Lower lobe of right lung (tissue), 2 donors: ENCODE data around the gene TIMP3. TPM values are rescaled to one million over a fixed set of nuclear protein-coding genes. Genes with fewer than 3 reads are reported as not detected.
A peak's percentile ranks its signal among the peaks of the same experiment; 100 is the strongest.

Experiments
- ATAC-seq, 2 donors: fragments of 200-7000 bp; cut with Tn5 transposase; one replicate each; pipeline ENCODE4 v1.9.1; 2020 to 2022; ENCODE audit warnings: mild to moderate bottlenecking in 2 of 2, moderate library complexity in 2 of 2
- DNase-seq: peaks from one replicate; pipeline ENCODE4 v3.0.0-alpha.2; 2020
- H3K27ac ChIP-seq: fragments of 200-600 bp; one replicate; pipeline ENCODE4 v1.8.0; 2022
- H3K27me3 ChIP-seq: fragments of 200-600 bp; one replicate; pipeline ENCODE4 v1.8.0; 2022; ENCODE audit warnings: low read depth
- H3K36me3 ChIP-seq: fragments of 200-600 bp; one replicate; pipeline ENCODE4 v1.8.0; 2022; ENCODE audit warnings: mild to moderate bottlenecking
- H3K4me1 ChIP-seq: fragments of 200-600 bp; one replicate; pipeline ENCODE4 v1.8.0; 2022
- H3K4me3 ChIP-seq: fragments of 200-600 bp; one replicate; pipeline ENCODE4 v1.8.0; 2022; ENCODE audit warnings: mild to moderate bottlenecking
- H3K9me3 ChIP-seq: fragments of 200-600 bp; one replicate; pipeline ENCODE4 v1.8.0; 2022
- intact Hi-C: fragments of 100-400 bp; cut with DNase I; formaldehyde crosslinking; loops from one replicate; pipeline ENCODE4 v1.11.0; 2022
- total RNA-seq: library from RNA; stranded (reverse); fragmentation: NEBNext Ultra II Directional; extraction: Animal tissue kit (Norgen Biotek cat#: 25700); gene quantifications from one replicate; pipeline ENCODE4 v1.2.1, GENCODE V29; 2021
- TF ChIP-seq, protein P1 (sequence below): fragments of 200-600 bp; IDR thresholded peaks from one replicate; pipeline ENCODE4 v1.8.0; 2022; ENCODE audit warnings: antibody characterized with exemption, mild to moderate bottlenecking
- donor health status: DM: no; HTN: yes; CAD: no; lungs with severe emphysema.

TIMP3 gene
- total RNA-seq, 1 donor from 2014 or later: 390 TPM

- Histone ChIP-seq H3K27me3 (no peaks in the 10 kb centered on the region), H3K4me1 (no peaks in the 10 kb centered on the region), H3K9me3 (no peaks in the 10 kb centered on the region), H3K4me3 (no peak overlapping the region), H3K27ac (no peak overlapping the region), H3K36me3 (no peaks in the 10 kb centered on the region)
- ATAC-seq: peak; percentile 59 to 69
- DNase-seq: no peak
- TF ChIP-seq, protein P1, sequence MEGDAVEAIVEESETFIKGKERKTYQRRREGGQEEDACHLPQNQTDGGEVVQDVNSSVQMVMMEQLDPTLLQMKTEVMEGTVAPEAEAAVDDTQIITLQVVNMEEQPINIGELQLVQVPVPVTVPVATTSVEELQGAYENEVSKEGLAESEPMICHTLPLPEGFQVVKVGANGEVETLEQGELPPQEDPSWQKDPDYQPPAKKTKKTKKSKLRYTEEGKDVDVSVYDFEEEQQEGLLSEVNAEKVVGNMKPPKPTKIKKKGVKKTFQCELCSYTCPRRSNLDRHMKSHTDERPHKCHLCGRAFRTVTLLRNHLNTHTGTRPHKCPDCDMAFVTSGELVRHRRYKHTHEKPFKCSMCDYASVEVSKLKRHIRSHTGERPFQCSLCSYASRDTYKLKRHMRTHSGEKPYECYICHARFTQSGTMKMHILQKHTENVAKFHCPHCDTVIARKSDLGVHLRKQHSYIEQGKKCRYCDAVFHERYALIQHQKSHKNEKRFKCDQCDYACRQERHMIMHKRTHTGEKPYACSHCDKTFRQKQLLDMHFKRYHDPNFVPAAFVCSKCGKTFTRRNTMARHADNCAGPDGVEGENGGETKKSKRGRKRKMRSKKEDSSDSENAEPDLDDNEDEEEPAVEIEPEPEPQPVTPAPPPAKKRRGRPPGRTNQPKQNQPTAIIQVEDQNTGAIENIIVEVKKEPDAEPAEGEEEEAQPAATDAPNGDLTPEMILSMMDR: no peak
- intact Hi-C loops: no loop called here
Observed at GRCh38 chr22:32904044-32904443, 102.5 kb downstream of the TIMP3 start.

DNA sequence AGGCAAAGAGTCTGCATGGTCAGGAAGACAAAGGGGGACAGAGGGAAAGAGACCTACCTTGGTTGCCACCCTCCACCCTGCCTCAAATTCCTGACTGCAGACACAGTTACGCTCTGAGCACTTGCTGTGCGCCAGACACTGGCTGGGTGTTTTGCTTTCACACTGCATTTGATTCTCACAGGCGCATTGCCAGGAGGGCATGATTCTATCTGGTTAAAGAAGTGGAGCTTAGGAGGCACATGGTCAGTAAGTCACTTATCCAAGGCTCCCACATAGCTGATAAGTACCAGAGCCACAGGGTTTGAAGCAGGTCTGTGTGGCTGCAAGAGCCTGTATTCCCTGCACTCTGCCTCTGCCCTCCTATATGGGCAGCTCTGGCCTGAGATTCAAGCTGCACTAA lies 103.9 kb downstream of the TIMP3 start:
- Histone ChIP-seq H3K36me3 (no peaks in the 10 kb centered on the region), H3K9me3 (no peaks in the 10 kb centered on the region), H3K4me1 (peaks cover 7% of the 10 kb centered on the region), H3K4me3 (no peak overlapping the region), H3K27ac (no peak overlapping the region), H3K27me3 (no peaks in the 10 kb centered on the region)
- TF ChIP-seq, protein P1: no peak
- ATAC-seq: no peak
- DNase-seq: no peak
- intact Hi-C loops: no loop called here

DNA sequence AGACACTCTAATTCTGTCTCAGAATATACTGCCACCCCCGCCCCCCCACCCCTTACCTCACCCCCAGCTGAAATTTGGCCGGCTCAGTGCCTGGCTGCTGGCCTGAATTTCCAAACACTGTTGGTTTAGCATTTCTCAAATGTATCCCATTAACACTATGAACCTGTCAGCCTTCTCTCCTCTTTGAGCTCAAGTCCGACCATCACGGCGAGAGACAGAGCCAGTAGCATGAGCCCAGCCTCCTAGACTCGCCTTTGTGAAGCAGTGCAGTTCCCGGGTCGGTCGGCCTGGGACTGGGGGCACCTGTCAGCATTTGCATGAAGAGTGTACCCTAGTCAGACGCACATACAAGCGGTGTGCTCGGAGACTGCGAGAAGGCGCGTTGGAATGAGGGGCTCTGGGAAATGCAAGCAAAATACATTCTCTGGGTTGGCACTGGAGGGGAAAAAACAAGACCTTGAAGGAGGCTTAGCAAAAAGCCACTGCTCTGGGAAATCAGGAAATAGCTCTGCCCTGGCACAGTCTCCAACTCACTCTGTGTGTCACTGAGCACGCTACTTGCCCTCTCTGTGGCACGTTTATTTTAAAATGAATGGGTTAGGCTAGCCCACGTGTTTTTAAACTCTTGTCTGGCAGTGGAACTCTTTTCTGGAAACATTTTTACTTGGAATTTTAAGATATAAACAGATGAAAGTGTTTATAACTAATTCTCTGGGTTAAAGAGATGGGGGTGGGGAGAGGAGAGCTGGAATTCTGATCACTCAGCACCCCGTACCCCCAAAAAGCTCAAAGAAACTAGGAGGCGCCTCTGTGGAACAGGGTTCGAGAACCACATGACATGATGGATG lies 108.3 kb downstream of the TIMP3 start:
- H3K9me3 ChIP-seq: no peaks in the 10 kb centered on the region
- no peak overlapping the region for H3K27ac ChIP-seq
- intact Hi-C loops: no loop called here
- no peak overlapping the region for H3K4me3 ChIP-seq
- DNase-seq: no peak
- peak in 1 of 2 donors; percentile 30 for ATAC-seq
- H3K4me1 ChIP-seq: peaks cover 10% of the 10 kb centered on the region
- no peaks in the 10 kb centered on the region for H3K27me3 ChIP-seq
- TF ChIP-seq, protein P1: no peak
- no peaks in the 10 kb centered on the region for H3K36me3 ChIP-seq

DNA sequence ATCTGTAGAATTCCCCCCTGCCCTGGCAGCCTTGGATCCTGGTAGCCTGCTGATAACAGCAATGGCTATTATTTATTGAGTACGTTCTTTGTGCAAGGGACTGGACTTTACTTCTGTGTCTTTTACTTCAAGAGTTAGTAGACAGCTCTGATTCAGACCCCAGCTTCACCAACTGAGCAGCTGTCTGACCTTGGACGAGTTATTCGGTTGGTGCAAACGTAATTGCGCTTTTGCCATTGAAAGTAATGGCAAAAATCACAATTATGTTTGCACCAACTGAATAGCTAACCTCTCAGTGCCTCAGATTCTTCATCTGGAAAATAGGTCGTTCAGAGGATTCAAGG lies 108.9 kb downstream of the TIMP3 start:
- Histone ChIP-seq H3K4me3 (no peak overlapping the region), H3K4me1 (peaks cover 10% of the 10 kb centered on the region), H3K27ac (no peak overlapping the region), H3K36me3 (no peaks in the 10 kb centered on the region), H3K27me3 (no peaks in the 10 kb centered on the region), H3K9me3 (no peaks in the 10 kb centered on the region)
- intact Hi-C loops: no loop called here
- TF ChIP-seq, protein P1: no peak
- ATAC-seq: no peak
- no peak for DNase-seq

DNA sequence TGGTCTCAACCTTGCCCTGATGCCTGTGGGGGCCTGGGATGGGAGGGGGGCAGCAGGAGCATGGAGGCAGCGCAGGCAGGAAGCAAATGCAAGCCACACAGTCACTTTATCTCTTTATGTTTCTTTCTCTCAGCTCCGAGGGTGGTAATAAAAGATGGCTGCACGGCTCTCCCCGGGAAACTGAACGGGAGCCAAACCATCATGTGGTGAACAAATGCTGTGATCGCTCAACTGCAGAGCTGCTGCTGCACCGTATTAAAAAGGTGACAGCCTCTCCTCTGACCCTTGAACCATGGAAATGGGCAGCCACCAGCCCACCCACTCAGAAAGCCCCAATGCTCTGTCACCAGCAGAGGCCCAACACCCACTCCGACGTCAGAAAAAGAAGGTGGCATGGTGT lies 110.0 kb downstream of the TIMP3 start:
- TF ChIP-seq, protein P1: no peak
- intact Hi-C loops: no loop called here
- Histone ChIP-seq H3K4me1 (peaks cover 10% of the 10 kb centered on the region), H3K4me3 (no peak overlapping the region), H3K27ac (no peak overlapping the region), H3K36me3 (no peaks in the 10 kb centered on the region), H3K27me3 (no peaks in the 10 kb centered on the region), H3K9me3 (peaks cover 11% of the 10 kb centered on the region)
- DNase-seq (no peak), ATAC-seq (no peak)
